NCI-H2107 (cell line): ENCODE results near the gene CD37.
"Not testable (repeated sequence)": the region's sequence is repeated elsewhere in the genome, so short reads cannot be mapped to it uniquely, and the experiment has no call there.

ENCODE experiments used
- DNase-seq: peaks from one replicate; lab custom pipeline; 2025; lab: John Stamatoyannopoulos, UW

CD37 gene

GRCh38 chr19:49335071-49335783 is at the start of gene CD37:
TSS of gene CD37 (plus strand) at chr19:49335406. CDS start at chr19:49335541, 135 bp downstream.
- DNase-seq: no peak

GRCh38 chr19:49287141-49287770 is 48.0 kb upstream of the CD37 start:
- no peak for DNase-seq

- DNase-seq: not testable (repeated sequence)
Observed at GRCh38 chr19:49288205-49288604, 47.0 kb upstream of the CD37 start.

GRCh38 chr19:49289286-49289685 is 45.9 kb upstream of the CD37 start:
- not testable (repeated sequence) for DNase-seq

- no peak for DNase-seq
Observed at GRCh38 chr19:49290517-49290916, 44.7 kb upstream of the CD37 start.

GRCh38 chr19:49294401-49294800 is 40.8 kb upstream of the CD37 start:
- no peak for DNase-seq

- DNase-seq: no peak
Observed at GRCh38 chr19:49295208-49295880, 39.9 kb upstream of the CD37 start.

GRCh38 chr19:49297403-49297802 is 37.8 kb upstream of the CD37 start:
- no peak for DNase-seq

GRCh38 chr19:49298653-49299052 is 36.6 kb upstream of the CD37 start:
- DNase-seq: not testable (repeated sequence)

GRCh38 chr19:49301165-49301865 is 33.9 kb upstream of the CD37 start:
- no peak for DNase-seq

- no peak for DNase-seq
Observed at GRCh38 chr19:49301866-49302252, 33.3 kb upstream of the CD37 start.

- not testable (repeated sequence) for DNase-seq
Observed at GRCh38 chr19:49306734-49307133, 28.5 kb upstream of the CD37 start.

- DNase-seq: no peak
Observed at GRCh38 chr19:49309087-49309486, 26.1 kb upstream of the CD37 start.

GRCh38 chr19:49315111-49315510 is 20.1 kb upstream of the CD37 start:
- no peak for DNase-seq

GRCh38 chr19:49316284-49316683 is 18.9 kb upstream of the CD37 start:
- no peak for DNase-seq

GRCh38 chr19:49318296-49318695 is 16.9 kb upstream of the CD37 start:
- no peak for DNase-seq

- no peak for DNase-seq
Observed at GRCh38 chr19:49324801-49325576, 10.2 kb upstream of the CD37 start, which contains the start of gene SLC6A16. TSS of gene SLC6A16 (minus strand) at chr19:49325191. CDS start at chr19:49311347, 13,844 bp downstream.

- not testable (repeated sequence) for DNase-seq
Observed at GRCh38 chr19:49325756-49326155, 9.4 kb upstream of the CD37 start.

- no peak for DNase-seq
Observed at GRCh38 chr19:49326165-49326704, 9.0 kb upstream of the CD37 start.

GRCh38 chr19:49327878-49328544 is 7.2 kb upstream of the CD37 start:
- DNase-seq: no peak

- no peak for DNase-seq
Observed at GRCh38 chr19:49328741-49329140, 6.5 kb upstream of the CD37 start.
